ENCODE measurements around the gene C10orf105. TPM values are rescaled to one million over a fixed set of nuclear protein-coding genes. Genes with fewer than 3 reads are reported as not detected.

Gene C10orf105
- total and polyA plus RNA-seq, 4 donors: 0.36 to 0.42 TPM; not detected in 2

GRCh38 chr10:71715860-71716259, 3.7 kb downstream of the C10orf105 start:
- H3K27ac ChIP-seq (ENCODE audit: low read depth in 1 of 2, low read length in 2 of 2): no peak overlapping the region
- H3K4me3 ChIP-seq (ENCODE audit: low read length in 2 of 2): no peak overlapping the region
- no peaks in the 10 kb centered on the region for H3K36me3 ChIP-seq (ENCODE audit: control insufficient read depth in 1 of 2, insufficient read depth in 2 of 2, low read length in 1 of 2)
- ATAC-seq (ENCODE audit: low FRiP score) (no peak), DNase-seq (peak in 1 of 2 donors; percentile 44)
- WGBS, 2 donors: 96% methylated on average over 20 of the region's 20 CpGs
- H3K4me1 ChIP-seq (ENCODE audit: control insufficient read depth in 1 of 2, insufficient read depth in 2 of 2, low read length in 2 of 2): no peaks in the 10 kb centered on the region
- intact Hi-C loops (cut with DNase I): no loop called here
- no peaks in the 10 kb centered on the region for H3K27me3 ChIP-seq (ENCODE audit: control insufficient read depth in 1 of 2, insufficient read depth in 2 of 2, low read length in 1 of 2)
- H3K9me3 ChIP-seq (ENCODE audit: control insufficient read depth, low read length): no peaks in the 10 kb centered on the region

GRCh38 chr10:71715026-71715425, 4.6 kb downstream of the C10orf105 start:
- Histone ChIP-seq H3K9me3 (ENCODE audit: control insufficient read depth, low read length) (no peaks in the 10 kb centered on the region), H3K4me1 (ENCODE audit: control insufficient read depth in 1 of 2, insufficient read depth in 2 of 2, low read length in 2 of 2) (no peaks in the 10 kb centered on the region), H3K27me3 (ENCODE audit: control insufficient read depth in 1 of 2, insufficient read depth in 2 of 2, low read length in 1 of 2) (no peaks in the 10 kb centered on the region), H3K36me3 (ENCODE audit: control insufficient read depth in 1 of 2, insufficient read depth in 2 of 2, low read length in 1 of 2) (no peaks in the 10 kb centered on the region), H3K27ac (ENCODE audit: low read depth in 1 of 2, low read length in 2 of 2) (no peak overlapping the region), H3K4me3 (ENCODE audit: low read length in 2 of 2) (no peak overlapping the region)
- peak in 1 of 2 donors; percentile 49 for DNase-seq
- intact Hi-C loops (cut with DNase I): no loop called here
- WGBS, 2 donors: 70 to 74% methylated on average over 8 of the region's 8 CpGs
- no peak for ATAC-seq (ENCODE audit: low FRiP score)

- Histone ChIP-seq H3K4me1 (ENCODE audit: control insufficient read depth in 1 of 2, insufficient read depth in 2 of 2, low read length in 2 of 2) (no peaks in the 10 kb centered on the region), H3K27ac (ENCODE audit: low read depth in 1 of 2, low read length in 2 of 2) (peak overlapping the region in 1 of 2 donors; percentile 15), H3K4me3 (ENCODE audit: low read length in 2 of 2) (no peak overlapping the region), H3K27me3 (ENCODE audit: control insufficient read depth in 1 of 2, insufficient read depth in 2 of 2, low read length in 1 of 2) (no peaks in the 10 kb centered on the region), H3K9me3 (ENCODE audit: control insufficient read depth, low read length) (no peaks in the 10 kb centered on the region), H3K36me3 (ENCODE audit: control insufficient read depth in 1 of 2, insufficient read depth in 2 of 2, low read length in 1 of 2) (no peaks in the 10 kb centered on the region)
- DNase-seq (no peak), ATAC-seq (ENCODE audit: low FRiP score) (no peak)
- 55 to 60% methylated on average over 5 of the region's 5 CpGs for WGBS, 2 donors
- intact Hi-C loops (cut with DNase I): loop anchor here in 1 of 2 donors (5.0 kb wide), 1 partner anchor 53 kb away; no protein-coding TSS in a partner anchor
Observed at GRCh38 chr10:71714592-71714991, 5.0 kb downstream of the C10orf105 start.

- 78 to 79% methylated on average over 4 of the region's 4 CpGs for WGBS, 2 donors
- Histone ChIP-seq H3K9me3 (ENCODE audit: control insufficient read depth, low read length) (no peaks in the 10 kb centered on the region), H3K27me3 (ENCODE audit: control insufficient read depth in 1 of 2, insufficient read depth in 2 of 2, low read length in 1 of 2) (no peaks in the 10 kb centered on the region), H3K4me3 (ENCODE audit: low read length in 2 of 2) (no peak overlapping the region), H3K27ac (ENCODE audit: low read depth in 1 of 2, low read length in 2 of 2) (peak overlapping the region; percentile 15 to 38), H3K36me3 (ENCODE audit: control insufficient read depth in 1 of 2, insufficient read depth in 2 of 2, low read length in 1 of 2) (no peaks in the 10 kb centered on the region), H3K4me1 (ENCODE audit: control insufficient read depth in 1 of 2, insufficient read depth in 2 of 2, low read length in 2 of 2) (no peaks in the 10 kb centered on the region)
- intact Hi-C loops (cut with DNase I): loop anchor here in 1 of 2 donors (5.0 kb wide), 1 partner anchor 53 kb away; no protein-coding TSS in a partner anchor
- DNase-seq: no peak
- ATAC-seq (ENCODE audit: low FRiP score): no peak
Observed at GRCh38 chr10:71714031-71714410, 5.6 kb downstream of the C10orf105 start.

GRCh38 chr10:71713135-71714030, 6.2 kb downstream of the C10orf105 start:
- Histone ChIP-seq H3K4me3 (ENCODE audit: low read length in 2 of 2) (no peak overlapping the region), H3K27me3 (ENCODE audit: control insufficient read depth in 1 of 2, insufficient read depth in 2 of 2, low read length in 1 of 2) (no peaks in the 10 kb centered on the region), H3K4me1 (ENCODE audit: control insufficient read depth in 1 of 2, insufficient read depth in 2 of 2, low read length in 2 of 2) (no peaks in the 10 kb centered on the region), H3K36me3 (ENCODE audit: control insufficient read depth in 1 of 2, insufficient read depth in 2 of 2, low read length in 1 of 2) (no peaks in the 10 kb centered on the region), H3K27ac (ENCODE audit: low read depth in 1 of 2, low read length in 2 of 2) (peak overlapping the region; percentile 38 to 59), H3K9me3 (ENCODE audit: control insufficient read depth, low read length) (no peaks in the 10 kb centered on the region)
- WGBS, 2 donors: 0 to 4% methylated on average over 12 of the region's 12 CpGs
- intact Hi-C loops (cut with DNase I): loop anchor here (2.0 to 5.0 kb wide), 2 partner anchors 54 to 59 kb away; partner anchors contain the start of gene VSIR (in 1 of the 2)
- ATAC-seq (ENCODE audit: low FRiP score): peak; percentile 89
- peak; percentile 94 to 95 for DNase-seq

- ATAC-seq (ENCODE audit: low FRiP score) (peak; percentile 0), DNase-seq (peak in 1 of 2 donors; percentile 51)
- Histone ChIP-seq H3K9me3 (ENCODE audit: control insufficient read depth, low read length) (no peaks in the 10 kb centered on the region), H3K4me3 (ENCODE audit: low read length in 2 of 2) (no peak overlapping the region), H3K36me3 (ENCODE audit: control insufficient read depth in 1 of 2, insufficient read depth in 2 of 2, low read length in 1 of 2) (no peaks in the 10 kb centered on the region), H3K27ac (ENCODE audit: low read depth in 1 of 2, low read length in 2 of 2) (peak overlapping the region; percentile 7 to 59), H3K27me3 (ENCODE audit: control insufficient read depth in 1 of 2, insufficient read depth in 2 of 2, low read length in 1 of 2) (no peaks in the 10 kb centered on the region), H3K4me1 (ENCODE audit: control insufficient read depth in 1 of 2, insufficient read depth in 2 of 2, low read length in 2 of 2) (no peaks in the 10 kb centered on the region)
- 75 to 77% methylated on average over 17 of the region's 17 CpGs for WGBS, 2 donors
- intact Hi-C loops (cut with DNase I): loop anchor here (2.0 to 5.0 kb wide), 2 partner anchors 55 to 60 kb away; partner anchors contain the start of gene VSIR (in 1 of the 2)
Observed at GRCh38 chr10:71712572-71713134, 6.9 kb downstream of the C10orf105 start.

- intact Hi-C loops (cut with DNase I): loop anchor here (2.0 to 5.0 kb wide), 2 partner anchors 55 to 61 kb away; partner anchors contain the start of gene VSIR (in 1 of the 2)
- WGBS, 2 donors: 90 to 95% methylated on average over 2 of the region's 2 CpGs
Observed at GRCh38 chr10:71712170-71712569, 7.4 kb downstream of the C10orf105 start.

GRCh38 chr10:71711052-71711623, 8.4 kb downstream of the C10orf105 start:
- peak in 1 of 2 donors; percentile 41 for DNase-seq
- no peaks in the 10 kb centered on the region for H3K27me3 ChIP-seq (ENCODE audit: control insufficient read depth in 1 of 2, insufficient read depth in 2 of 2, low read length in 1 of 2)
- intact Hi-C loops (cut with DNase I): loop anchor here in 1 of 2 donors (5.0 kb wide), 1 partner anchor 56 kb away; no protein-coding TSS in a partner anchor
- WGBS, 2 donors: 90 to 96% methylated on average over 5 to 6 of the region's 6 CpGs
- no peaks in the 10 kb centered on the region for H3K4me1 ChIP-seq (ENCODE audit: control insufficient read depth in 1 of 2, insufficient read depth in 2 of 2, low read length in 2 of 2)
- H3K4me3 ChIP-seq (ENCODE audit: low read length in 2 of 2): no peak overlapping the region
- H3K36me3 ChIP-seq (ENCODE audit: control insufficient read depth in 1 of 2, insufficient read depth in 2 of 2, low read length in 1 of 2): no peaks in the 10 kb centered on the region
- no peaks in the 10 kb centered on the region for H3K9me3 ChIP-seq (ENCODE audit: control insufficient read depth, low read length)
- no peak overlapping the region for H3K27ac ChIP-seq (ENCODE audit: low read depth in 1 of 2, low read length in 2 of 2)
- ATAC-seq (ENCODE audit: low FRiP score): no peak

More at GRCh38 chr10:71712170-71712569, 7.4 kb downstream of the C10orf105 start:
- Histone ChIP-seq H3K36me3 (ENCODE audit: control insufficient read depth in 1 of 2, insufficient read depth in 2 of 2, low read length in 1 of 2) (no peaks in the 10 kb centered on the region), H3K27me3 (ENCODE audit: control insufficient read depth in 1 of 2, insufficient read depth in 2 of 2, low read length in 1 of 2) (no peaks in the 10 kb centered on the region), H3K27ac (ENCODE audit: low read depth in 1 of 2, low read length in 2 of 2) (no peak overlapping the region), H3K4me1 (ENCODE audit: control insufficient read depth in 1 of 2, insufficient read depth in 2 of 2, low read length in 2 of 2) (no peaks in the 10 kb centered on the region), H3K9me3 (ENCODE audit: control insufficient read depth, low read length) (no peaks in the 10 kb centered on the region), H3K4me3 (ENCODE audit: low read length in 2 of 2) (no peak overlapping the region)
- DNase-seq (no peak), ATAC-seq (ENCODE audit: low FRiP score) (no peak)
